Measurements from ENCODE around the gene LPIN3. TPM values are rescaled to one million over a fixed set of nuclear protein-coding genes. Genes with fewer than 3 reads are reported as not detected.

LPIN3 gene
- total and polyA plus RNA-seq, 2 experiments from 2014 or later, result 6.1 to 9.7 TPM

- H3F3A ChIP-seq (replicated peaks; ENCODE audit: low read depth), result no peaks in the 10 kb centered on the region
- Mint-ChIP-seq H3K9me3 (no peaks in the 10 kb centered on the region), H3K36me3 (ENCODE audit: low read depth) (no peaks in the 10 kb centered on the region), H3K4me3 (no peak overlapping the region), H3K27me3 (ENCODE audit: insufficient read depth, low read depth, poor library complexity) (peaks cover 9% of the 10 kb centered on the region), H3K4me1 (peaks cover 20% of the 10 kb centered on the region; the same call in 2 of the 3 replicates), H3K27ac (no peak overlapping the region)
- no peaks in the 10 kb centered on the region for H3K79me2 ChIP-seq (replicated peaks; ENCODE audit: insufficient read depth)
- no peak overlapping the region for H3K27ac ChIP-seq (ENCODE audit: low read depth)
- H4K20me1 ChIP-seq (replicated peaks; ENCODE audit: insufficient read depth), result no peaks in the 10 kb centered on the region
- ATAC-seq, result no peak
- H3K4me1 ChIP-seq (ENCODE audit: insufficient read depth), result peaks cover 11% of the 10 kb centered on the region
- H3K4me3 ChIP-seq, result no peak overlapping the region
- no peak overlapping the region for H2AFZ ChIP-seq
- no peaks in the 10 kb centered on the region for H3K36me3 ChIP-seq (ENCODE audit: insufficient read depth)
- no peak for TF ChIP-seq EZH2 (IDR thresholded peaks at IDR 0.05; ENCODE audit: low read depth, unreplicated experiment)
- TF ChIP-seq ZNF462 (CRISPR knock-in tag; IDR thresholded peaks at IDR 0.05), result no peak
- no peak for TF ChIP-seq EZH2phosphoT487 (IDR thresholded peaks at IDR 0.05; ENCODE audit: unreplicated experiment)
- no peak for TF ChIP-seq ETS1 (IDR thresholded peaks at IDR 0.05)
- H3K9me2 ChIP-seq (ENCODE audit: insufficient read depth), result no peaks in the 10 kb centered on the region
- H3K27me3 ChIP-seq (ENCODE audit: insufficient read depth), result no peaks in the 10 kb centered on the region
- no peak overlapping the region for H3K4me2 ChIP-seq
- no peak for DNase-seq (ENCODE audit: low spot score)
Measured at GRCh38 chr20:41398408-41398807, 57.8 kb downstream of the LPIN3 start.

- no peaks in the 10 kb centered on the region for H3K9me2 ChIP-seq (ENCODE audit: insufficient read depth)
- no peak for DNase-seq (ENCODE audit: low spot score)
- H3K4me1 ChIP-seq (ENCODE audit: insufficient read depth), result no peaks in the 10 kb centered on the region
- H2AFZ ChIP-seq, result no peak overlapping the region
- no peak for ATAC-seq
- Mint-ChIP-seq H3K27me3 (ENCODE audit: insufficient read depth, low read depth, poor library complexity) (peaks cover 4% of the 10 kb centered on the region), H3K4me1 (peaks cover 7% of the 10 kb centered on the region; the same call in 2 of the 3 replicates), H3K9me3 (no peaks in the 10 kb centered on the region), H3K4me3 (no peak overlapping the region), H3K36me3 (ENCODE audit: low read depth) (peaks cover 27% of the 10 kb centered on the region), H3K27ac (no peak overlapping the region)
- H3K36me3 ChIP-seq (ENCODE audit: insufficient read depth), result peaks cover 11% of the 10 kb centered on the region; the same call in 1 of the 2 replicates
- no peaks in the 10 kb centered on the region for H4K20me1 ChIP-seq (replicated peaks; ENCODE audit: insufficient read depth)
- no peaks in the 10 kb centered on the region for H3F3A ChIP-seq (replicated peaks; ENCODE audit: low read depth)
- no peak overlapping the region for H3K4me3 ChIP-seq
- H3K4me2 ChIP-seq, result no peak overlapping the region
- no peaks in the 10 kb centered on the region for H3K79me2 ChIP-seq (replicated peaks; ENCODE audit: insufficient read depth)
- no peak overlapping the region for H3K27ac ChIP-seq (ENCODE audit: low read depth)
- no peaks in the 10 kb centered on the region for H3K27me3 ChIP-seq (ENCODE audit: insufficient read depth)
- TF ChIP-seq ETS1 (IDR thresholded peaks at IDR 0.05) (no peak), EZH2 (IDR thresholded peaks at IDR 0.05; ENCODE audit: low read depth, unreplicated experiment) (no peak), POLR2AphosphoS5 (IDR thresholded peaks at IDR 0.05; ENCODE audit: low read depth) (no peak), STAT1 (IDR thresholded peaks at IDR 0.05; ENCODE audit: unreplicated experiment) (no peak), ZNF331 (CRISPR knock-in tag; IDR thresholded peaks at IDR 0.05; ENCODE audit: low read depth) (no peak), REST (IDR thresholded peaks at IDR 0.05; ENCODE audit: unreplicated experiment) (no peak)
Measured at GRCh38 chr20:41403604-41404003, 63.0 kb downstream of the LPIN3 start.
